Neural progenitor cell (in vitro differentiated cells): ENCODE results near the gene CAMKMT. TPM values are rescaled to one million over a fixed set of nuclear protein-coding genes. Genes with fewer than 3 reads are reported as not detected.

ENCODE experiments used
- DNase-seq: peaks from one replicate; pipeline ENCODE4 v3.0.0-alpha.2; 2016; ENCODE audit warnings: low spot score
- H2AFZ ChIP-seq: fragments of 200-600 bp; sonication (generic); replicated peaks from 2 replicates; pipeline ENCODE4 v1.6.1; 2016; ENCODE audit warnings: antibody characterized with exemption
- H3F3A ChIP-seq: fragments of 200-600 bp; sonication (generic); 2 replicates; pipeline ENCODE4 v1.6.1; 2016; ENCODE audit warnings: antibody characterized with exemption, low read depth
- H3K27ac ChIP-seq: fragments of 200-600 bp; sonication (generic); 2 replicates; pipeline ENCODE4 v1.5.1; 2016; ENCODE audit warnings: mild to moderate bottlenecking
- H3K27me3 ChIP-seq: fragments of 200-600 bp; sonication (generic); 2 replicates; pipeline ENCODE4 v1.6.1; 2016; ENCODE audit warnings: mild to moderate bottlenecking, moderate library complexity
- H3K36me3 ChIP-seq: fragments of 200-600 bp; sonication (generic); 2 replicates; pipeline ENCODE4 v1.5.1; 2016
- H3K4me1 ChIP-seq: fragments of 200-600 bp; sonication (generic); 2 replicates; pipeline ENCODE4 v1.6.1; 2016; ENCODE audit warnings: mixed run types
- H3K4me2 ChIP-seq: fragments of 200-600 bp; sonication (generic); 2 replicates; pipeline ENCODE4 v1.6.1; 2016
- H3K4me3 ChIP-seq: fragments of 200-600 bp; sonication (generic); 2 replicates; pipeline ENCODE4 v1.5.1; 2016
- H3K79me2 ChIP-seq: fragments of 200-600 bp; sonication (generic); 2 replicates; pipeline ENCODE4 v1.6.1; 2016; ENCODE audit warnings: low read depth
- H3K9ac ChIP-seq: fragments of 200-600 bp; sonication (generic); 2 replicates; pipeline ENCODE4 v1.6.1; 2016
- H3K9me3 ChIP-seq: fragments of 200-600 bp; sonication (generic); 2 replicates; pipeline ENCODE4 v1.5.1; 2016; ENCODE audit warnings: low read depth
- H4K20me1 ChIP-seq: fragments of 200-600 bp; sonication (generic); 2 replicates; pipeline ENCODE4 v1.6.1; 2016; ENCODE audit warnings: low read depth
- H3K27ac Mint-ChIP-seq: 3 replicates; pipeline ENCODE4 v1.8.0; 2021; ENCODE audit warnings: mixed read lengths
- H3K27me3 Mint-ChIP-seq: 2 replicates; pipeline ENCODE4 v1.8.0; 2022; ENCODE audit warnings: low read depth, mild to moderate bottlenecking, inconsistent platforms, moderate library complexity, mixed read lengths; ENCODE audit not compliant: insufficient read depth
- H3K36me3 Mint-ChIP-seq: 3 replicates; pipeline ENCODE4 v1.8.0; 2021; ENCODE audit warnings: mixed read lengths
- H3K4me1 Mint-ChIP-seq: 3 replicates; pipeline ENCODE4 v1.8.0; 2021; ENCODE audit warnings: mixed read lengths
- H3K4me3 Mint-ChIP-seq: 3 replicates; pipeline ENCODE4 v1.8.0; 2021; ENCODE audit warnings: mild to moderate bottlenecking, moderate library complexity, mixed read lengths
- H3K9me3 Mint-ChIP-seq: 3 replicates; pipeline ENCODE4 v1.8.0; 2020; ENCODE audit warnings: mixed read lengths
- CTCF ChIP-seq: fragments of 200-600 bp; sonication (generic); IDR thresholded peaks from 2 replicates; pipeline ENCODE4 v1.5.1; 2017; ENCODE audit warnings: antibody characterized with exemption, mild to moderate bottlenecking
- EZH2 ChIP-seq: fragments of 200-600 bp; sonication (generic); IDR thresholded peaks from 2 replicates; pipeline ENCODE4 v1.6.1; 2017; ENCODE audit warnings: antibody characterized with exemption, mild to moderate bottlenecking, moderate library complexity
- EZH2phosphoT487 ChIP-seq: fragments of 200-600 bp; sonication (generic); IDR thresholded peaks from 2 replicates; pipeline ENCODE4 v1.6.1; 2017; ENCODE audit warnings: antibody characterized with exemption
- total RNA-seq: library from RNA; depleted of rRNA; stranded (reverse); fragments of >200 nt; gene quantifications from 2 replicates; pipeline ENCODE4 v1.2.3, GENCODE V29; 2015; ENCODE audit warnings: low replicate concordance

CAMKMT gene
- total RNA-seq, 1 donor from 2014 or later: 28.5 TPM

GRCh38 chr2:44444881-44445280, 83.1 kb downstream of the CAMKMT start:
- Mint-ChIP-seq H3K4me1 (peaks cover 26% of the 10 kb centered on the region), H3K9me3 (peaks cover 6% of the 10 kb centered on the region), H3K27me3 (no peaks in the 10 kb centered on the region), H3K27ac (no peak overlapping the region), H3K36me3 (peaks cover 5% of the 10 kb centered on the region), H3K4me3 (no peak overlapping the region)
- Histone ChIP-seq H4K20me1 (no peaks in the 10 kb centered on the region), H3K27me3 (no peaks in the 10 kb centered on the region), H3K9me3 (no peaks in the 10 kb centered on the region), H3K4me2 (no peak overlapping the region), H3K36me3 (peaks cover 6% of the 10 kb centered on the region), H3K27ac (no peak overlapping the region), H2AFZ (no peak overlapping the region), H3F3A (peaks cover 7% of the 10 kb centered on the region), H3K4me3 (no peak overlapping the region), H3K9ac (no peak overlapping the region), H3K79me2 (peaks cover 18% of the 10 kb centered on the region), H3K4me1 (peaks cover 55% of the 10 kb centered on the region)
- TF ChIP-seq EZH2phosphoT487 (no peak), EZH2 (no peak), CTCF (no peak)
- DNase-seq: no peak

DNA sequence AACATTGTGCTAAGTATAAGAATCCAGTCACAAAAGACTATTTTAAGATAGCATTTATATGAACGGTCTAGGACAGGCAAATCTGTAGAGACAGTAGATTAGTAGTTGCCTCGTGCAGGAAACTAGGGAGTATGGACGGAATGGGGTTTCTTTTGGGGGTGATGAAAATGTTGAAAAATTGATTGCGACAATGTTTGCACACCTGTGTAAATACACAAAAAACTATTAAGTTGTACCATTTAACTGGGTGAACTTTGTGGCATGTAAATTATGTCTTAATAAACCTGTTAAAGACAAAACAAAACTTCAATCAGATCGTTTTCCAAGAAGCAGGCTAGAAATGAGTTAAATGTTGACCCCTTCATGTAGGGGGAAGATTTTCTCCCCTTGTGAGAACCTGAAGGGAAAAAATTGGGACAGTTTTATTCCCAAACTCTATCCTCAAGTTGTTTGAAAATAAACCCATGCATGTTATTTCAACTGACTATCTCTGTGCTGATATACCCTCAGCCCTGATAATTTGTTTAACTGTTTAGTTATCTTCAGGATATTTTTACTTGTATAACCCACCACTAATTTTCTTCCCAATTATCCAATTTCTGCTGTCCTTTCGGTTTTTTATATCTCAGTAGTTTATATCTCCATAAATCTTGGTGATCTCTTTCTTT, 87.2 kb downstream of the CAMKMT start:
- TF ChIP-seq EZH2phosphoT487: no peak
- no peak for TF ChIP-seq CTCF
- no peak for TF ChIP-seq EZH2
- Histone ChIP-seq H3K9ac (no peak overlapping the region), H3K36me3 (peaks cover 4% of the 10 kb centered on the region), H3K9me3 (no peaks in the 10 kb centered on the region), H3K4me3 (no peak overlapping the region), H3K4me2 (peak overlapping the region; percentile 61), H3K27ac (peak overlapping the region; percentile 66), H3F3A (peaks cover 16% of the 10 kb centered on the region), H3K27me3 (no peaks in the 10 kb centered on the region), H3K79me2 (no peaks in the 10 kb centered on the region), H2AFZ (no peak overlapping the region), H3K4me1 (peaks cover 67% of the 10 kb centered on the region), H4K20me1 (no peaks in the 10 kb centered on the region)
- Mint-ChIP-seq H3K9me3 (peaks cover 6% of the 10 kb centered on the region), H3K27me3 (no peaks in the 10 kb centered on the region), H3K36me3 (peaks cover 5% of the 10 kb centered on the region), H3K4me3 (no peak overlapping the region), H3K4me1 (peaks cover 32% of the 10 kb centered on the region), H3K27ac (no peak overlapping the region)
- DNase-seq: no peak

DNA sequence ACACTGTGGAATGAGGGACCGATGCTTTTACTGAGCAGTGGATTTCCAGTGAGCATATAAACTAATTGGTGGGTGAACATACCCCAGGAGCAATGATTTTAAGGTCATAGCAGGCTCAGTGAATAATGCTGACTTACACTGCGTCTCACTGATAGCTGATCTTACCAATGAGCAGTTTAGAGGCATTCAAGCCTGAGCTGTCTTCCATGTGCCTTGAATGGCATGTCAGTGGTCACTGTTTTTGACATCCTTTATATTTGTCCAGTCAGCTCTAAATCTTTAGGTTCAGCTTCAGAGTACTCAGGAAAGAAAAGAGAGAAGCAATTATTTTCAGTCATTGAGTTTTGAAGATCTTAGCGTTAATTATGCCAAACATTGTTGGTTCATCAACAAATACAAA, 88.3 kb downstream of the CAMKMT start:
- Histone ChIP-seq H3K27ac (peak overlapping the region; percentile 66), H3K36me3 (no peaks in the 10 kb centered on the region), H3K79me2 (peaks cover 6% of the 10 kb centered on the region), H4K20me1 (no peaks in the 10 kb centered on the region), H2AFZ (no peak overlapping the region), H3K4me2 (peak overlapping the region; percentile 61), H3K9me3 (no peaks in the 10 kb centered on the region), H3K27me3 (no peaks in the 10 kb centered on the region), H3K9ac (no peak overlapping the region), H3K4me1 (peaks cover 78% of the 10 kb centered on the region), H3K4me3 (peak overlapping the region; percentile 15), H3F3A (peaks cover 16% of the 10 kb centered on the region)
- Mint-ChIP-seq H3K4me1 (peaks cover 37% of the 10 kb centered on the region), H3K27me3 (no peaks in the 10 kb centered on the region), H3K4me3 (peak overlapping the region; percentile 46), H3K27ac (peak overlapping the region; percentile 60), H3K9me3 (peaks cover 6% of the 10 kb centered on the region), H3K36me3 (peaks cover 5% of the 10 kb centered on the region)
- TF ChIP-seq CTCF (no peak), EZH2phosphoT487 (peak; percentile 60), EZH2 (no peak)
- DNase-seq: peak; percentile 87
